ENCODE data around the gene TGFA.

- TF ChIP-seq CTCF (IDR thresholded peaks at IDR 0.05; ENCODE audit: low read depth, low read length, poor library complexity, severe bottlenecking) (no peak), EZH2phosphoT487 (IDR thresholded peaks at IDR 0.05; ENCODE audit: borderline replicate concordance, low read length) (no peak)
Measured at GRCh38 chr2:70565039-70565731, 11.6 kb upstream of the TGFA start.
